H1 (cell line): ENCODE data around the gene TEX11. TPM values are rescaled to one million over a fixed set of nuclear protein-coding genes. Genes with fewer than 3 reads are reported as not detected.

Experiments
- CTCF ChIA-PET: fragments of 300-600 bp; sonication (Branson Sonifier 250); formaldehyde crosslinking; loops from one replicate; lab custom pipeline; 2021; ENCODE audit not compliant: partially characterized antibody; lab: Charles Lee
- POLR2A ChIA-PET: fragments of 300-600 bp; sonication (Branson Sonifier 250); formaldehyde crosslinking; loops from one replicate; lab custom pipeline; 2021; ENCODE audit warnings: inconsistent platforms; ENCODE audit not compliant: partially characterized antibody; lab: Charles Lee
- DNase-seq, 2 experiments: peaks; one replicate each; pipeline versions ENCODE4 v3.0.0 to v3.0.0-alpha.2; 2010 to 2022; ENCODE audit warnings: low spot score in 2 of 2, low read depth in 1 of 2, mixed read lengths in 1 of 2
- FAIRE-seq: peaks from 2 replicates; lab custom pipeline; 2011; peaks lifted over from hg19 to GRCh38; lab: Jason Lieb, UNC
- H2AFZ ChIP-seq: 2 replicates; pipeline ENCODE4 v1.8.1; 2012; ENCODE audit warnings: low read length, inconsistent platforms
- H2AK5ac ChIP-seq: 2 replicates; pipeline ENCODE4 v1.6.1; 2013; ENCODE audit warnings: low read depth, low read length
- H2BK120ac ChIP-seq: replicated peaks from 2 replicates; pipeline ENCODE3; 2013; ENCODE audit warnings: low read depth, low read length, inconsistent platforms
- H2BK12ac ChIP-seq: 2 replicates; pipeline ENCODE4 v1.6.1; 2013; ENCODE audit warnings: low read depth, low read length
- H2BK15ac ChIP-seq: 2 replicates; pipeline ENCODE4 v1.6.1; 2013; ENCODE audit warnings: low read length
- H2BK20ac ChIP-seq: 2 replicates; pipeline ENCODE4 v1.6.1; 2013; ENCODE audit warnings: low read length
- H2BK5ac ChIP-seq: 2 replicates; pipeline ENCODE4 v1.6.1; 2013; ENCODE audit warnings: low read depth, low read length
- H3K14ac ChIP-seq: 2 replicates; pipeline ENCODE4 v1.6.1; 2013; ENCODE audit warnings: inconsistent platforms; ENCODE audit not compliant: insufficient read length
- H3K18ac ChIP-seq: 2 replicates; pipeline ENCODE4 v1.6.1; 2013; ENCODE audit warnings: low read length; ENCODE audit errors: extremely low read depth
- H3K23ac ChIP-seq: 2 replicates; pipeline ENCODE4 v1.6.1; 2013; ENCODE audit warnings: inconsistent platforms; ENCODE audit not compliant: insufficient read length
- H3K23me2 ChIP-seq: 2 replicates; pipeline ENCODE4 v1.6.1; 2013; ENCODE audit warnings: low read depth, low read length
- H3K27ac ChIP-seq: 2 replicates; pipeline ENCODE4 v1.6.1; 2011; ENCODE audit warnings: low read depth, low read length, inconsistent platforms
- H3K27me3 ChIP-seq, 4 experiments: replicated peaks in 1 of 4; 1 replicate in 1 of 4; 2 replicates in 3 of 4; pipeline versions ENCODE4 v1.6.1 to v1.8.1; 2011 to 2013; ENCODE audit warnings: low read length in 3 of 4, mild to moderate bottlenecking in 3 of 4, inconsistent platforms in 2 of 4, mixed read lengths in 2 of 4, moderate library complexity in 1 of 4; ENCODE audit not compliant: control insufficient read depth in 3 of 4, insufficient read depth in 3 of 4; ENCODE audit errors: extremely low read depth in 1 of 4
- H3K36me3 ChIP-seq, 4 experiments: 2 replicates each; pipeline versions ENCODE4 v1.6.1 to v1.8.1; 2011 to 2013; ENCODE audit warnings: mild to moderate bottlenecking in 4 of 4, low read length in 3 of 4, moderate library complexity in 2 of 4, control low read depth in 1 of 4, inconsistent platforms in 1 of 4; ENCODE audit not compliant: insufficient read depth in 4 of 4, control insufficient read depth in 2 of 4
- H3K4ac ChIP-seq: replicated peaks from 2 replicates; pipeline ENCODE3; 2013; ENCODE audit warnings: low read length, low read depth, mixed read lengths, inconsistent platforms; ENCODE audit not compliant: insufficient read length
- H3K4me1 ChIP-seq, 4 experiments: replicated peaks in 1 of 4; 1 replicate in 1 of 4; 2 replicates in 3 of 4; pipeline versions ENCODE4 v1.6.1 to v1.8.1; 2011 to 2013; ENCODE audit warnings: low read length in 3 of 4, inconsistent platforms in 2 of 4, mixed read lengths in 1 of 4; ENCODE audit not compliant: insufficient read depth in 4 of 4, control insufficient read depth in 3 of 4
- H3K4me2 ChIP-seq, 2 experiments: 2 replicates each; pipeline versions ENCODE4 v1.6.1 to v1.8.1; 2011 to 2013; ENCODE audit warnings: low read depth in 2 of 2, low read length in 2 of 2, control low read depth in 1 of 2, inconsistent platforms in 1 of 2, mild to moderate bottlenecking in 1 of 2; ENCODE audit not compliant: insufficient read depth in 1 of 2
- H3K4me3 ChIP-seq, 4 experiments: fragments of 200-600, 300-600 bp in 1 of 4; sonication (generic), shearing (Covaris generic), sonication (Bioruptor Twin) in 1 of 4; 2 replicates each; pipeline versions ENCODE4 v1.5.1 to v1.8.1; 2011 to 2016; ENCODE audit warnings: low read length in 4 of 4, low read depth in 3 of 4, control low read depth in 2 of 4, inconsistent platforms in 2 of 4, mild to moderate bottlenecking in 2 of 4, mixed read lengths in 1 of 4, moderate library complexity in 1 of 4; ENCODE audit not compliant: insufficient read depth in 2 of 4; ENCODE audit errors: extremely low read depth in 1 of 4
- H3K56ac ChIP-seq: replicated peaks from 2 replicates; pipeline ENCODE3; 2013; ENCODE audit warnings: low read depth, mild to moderate bottlenecking, mixed read lengths, low read length, inconsistent platforms; ENCODE audit not compliant: insufficient read length
- H3K79me1 ChIP-seq: 2 replicates; pipeline ENCODE4 v1.6.1; 2013; ENCODE audit warnings: low read depth, low read length, control low read depth
- H3K79me2 ChIP-seq, 2 experiments: 2 replicates each; pipeline versions ENCODE4 v1.6.1 to v1.8.1; 2012 to 2013; ENCODE audit warnings: low read length in 2 of 2, mild to moderate bottlenecking in 2 of 2, inconsistent platforms in 1 of 2; ENCODE audit not compliant: insufficient read depth in 2 of 2, control insufficient read depth in 1 of 2
- H3K9ac ChIP-seq, 4 experiments: replicated peaks in 1 of 4; 1 replicate in 1 of 4; 2 replicates in 3 of 4; pipeline versions ENCODE4 v1.6.1 to v1.8.1; 2011 to 2013; ENCODE audit warnings: low read depth in 3 of 4, low read length in 3 of 4, control low read depth in 2 of 4, mild to moderate bottlenecking in 2 of 4, moderate library complexity in 2 of 4, inconsistent platforms in 1 of 4; ENCODE audit errors: extremely low read depth in 1 of 4
- H3K9me3 ChIP-seq, 2 experiments: 2 replicates each; pipeline versions ENCODE4 v1.6.1 to v1.8.1; 2012 to 2013; ENCODE audit warnings: mild to moderate bottlenecking in 2 of 2, moderate library complexity in 2 of 2, control low read depth in 1 of 2, inconsistent platforms in 1 of 2, low read depth in 1 of 2, low read length in 1 of 2, mixed read lengths in 1 of 2; ENCODE audit not compliant: insufficient read depth in 2 of 2
- H4K20me1 ChIP-seq, 2 experiments: replicated peaks in 1 of 2; 2 replicates each; pipeline versions ENCODE3 to v1.8.1; 2011 to 2013; ENCODE audit warnings: inconsistent platforms in 2 of 2, low read length in 2 of 2, mild to moderate bottlenecking in 1 of 2; ENCODE audit not compliant: insufficient read depth in 2 of 2, control insufficient read depth in 1 of 2
- H4K5ac ChIP-seq: 2 replicates; pipeline ENCODE4 v1.6.1; 2013; ENCODE audit warnings: low read length, low read depth, mixed read lengths, inconsistent platforms; ENCODE audit not compliant: insufficient read length
- H4K8ac ChIP-seq: 2 replicates; pipeline ENCODE4 v1.8.0; 2013; ENCODE audit warnings: mild to moderate bottlenecking, moderate library complexity, low read length, inconsistent platforms; ENCODE audit not compliant: insufficient read depth; ENCODE audit errors: extremely low read depth
- H4K91ac ChIP-seq: replicated peaks from 2 replicates; pipeline ENCODE3; 2013; ENCODE audit warnings: low read length, mixed read lengths, inconsistent platforms; ENCODE audit not compliant: insufficient read length
- CHD1 ChIP-seq: IDR thresholded peaks from 2 replicates; pipeline ENCODE4 v1.6.1; 2012; ENCODE audit warnings: low read depth, low read length, improper control_type of control experiment
- RAD21 ChIP-seq, 2 experiments: IDR thresholded peaks in 1 of 2; conservative IDR thresholded peaks in 1 of 2; 2 replicates each; pipeline ENCODE4 v1.6.1; 2011; ENCODE audit warnings: low read depth in 2 of 2, low read length in 2 of 2, improper control_type of control experiment in 1 of 2, inconsistent platforms in 1 of 2, mild to moderate bottlenecking in 1 of 2, moderate library complexity in 1 of 2
- WGBS, 2 experiments: shearing (Covaris generic) in 1 of 2; methylation state at CpG; one replicate each; pipeline versions ENCODE4 v1.1.6 to v1.1.7; 2013 to 2015; ENCODE audit warnings: low lambda C conversion rate in 2 of 2, mixed read lengths in 2 of 2, inconsistent platforms in 1 of 2, low coverage in 1 of 2, missing lambda C conversion rate in 1 of 2; ENCODE audit not compliant: insufficient replicate concordance in 2 of 2, insufficient coverage in 1 of 2, insufficient read length in 1 of 2; ENCODE audit errors: extremely low coverage in 1 of 2, missing lambda C conversion rate in 1 of 2; 5-methylcytosine and 5-hydroxymethylcytosine counted together
- polyA plus RNA-seq, 7 experiments: library from polyadenylated mRNA; depleted of rRNA in 3 of 7; stranded (reverse) in 5 of 7; unstranded in 2 of 7; fragments of >200 nt in 5 of 7; fragments of 200-250 nt in 2 of 7; gene quantifications; 1 replicate in 5 of 7; 2 replicates in 1 of 7; 4 replicates in 1 of 7; pipeline versions ENCODE4 v1.2.1 to v1.2.3, GENCODE V29; 2011 to 2013; ENCODE audit warnings: missing spikeins in 2 of 7, mixed read lengths in 2 of 7
- total RNA-seq: library from RNA; stranded (reverse); fragmentation: NEBNext Ultra II Directional; extraction: Animal tissue kit (Norgen Biotek cat#: 25700); gene quantifications from 2 replicates; pipeline ENCODE4 v1.2.1, GENCODE V29; 2021
- TF ChIP-seq, protein P1 (sequence below), 3 experiments: IDR thresholded peaks; 1 replicate in 2 of 3; 2 replicates in 1 of 3; pipeline versions ENCODE4 v1.5.1 to v1.6.1; 2011; ENCODE audit warnings: low read length in 3 of 3, mild to moderate bottlenecking in 3 of 3, inconsistent platforms in 2 of 3, low read depth in 1 of 3, moderate library complexity in 1 of 3; ENCODE audit not compliant: insufficient read depth in 1 of 3; ENCODE audit errors: control extremely low read depth in 1 of 3

TEX11 gene
- total and polyA plus RNA-seq, 2 of the 8 experiments (the other 6 are each of a cell fraction or from before 2014, with no cell fraction given), result 0.11 to 0.74 TPM

DNA sequence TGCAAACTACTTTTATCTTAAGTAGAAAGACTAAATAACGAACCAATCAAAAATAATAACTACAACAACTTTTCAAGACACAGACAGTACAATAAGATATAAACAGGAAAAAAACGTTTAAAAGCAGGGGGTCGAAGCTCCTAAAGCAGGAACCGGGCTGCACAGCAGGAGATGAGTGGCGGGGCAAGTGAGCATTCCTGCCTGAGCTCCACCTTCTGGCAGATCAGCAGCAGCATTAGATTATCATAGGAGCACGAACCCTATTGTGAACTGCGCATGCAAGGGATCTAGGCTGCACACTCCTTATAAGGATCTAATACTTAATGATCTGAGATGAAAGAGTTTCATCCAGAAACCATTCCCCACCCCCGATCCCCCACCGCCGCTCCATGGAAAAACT lies 146.2 kb downstream of the TEX11 start:
- no peak overlapping the region for H3K18ac ChIP-seq
- H3K23ac ChIP-seq, result no peak overlapping the region
- H2BK5ac ChIP-seq, result no peak overlapping the region
- POLR2A ChIA-PET, result interaction anchor here (0.9 to 1.2 kb wide), 2 partner anchors 162 to 169 kb away, joined by 3 read pairs; partner anchors contain the start of gene SLC7A3
- DNase-seq (no peak), FAIRE-seq (no peak)
- no peaks in the 10 kb centered on the region for H3K79me2 ChIP-seq
- H3K4me3 ChIP-seq, result no peak overlapping the region
- H3K4ac ChIP-seq, result no peak overlapping the region
- no peaks in the 10 kb centered on the region for H3K23me2 ChIP-seq
- H3K9ac ChIP-seq, result no peak overlapping the region
- no peaks in the 10 kb centered on the region for H3K4me1 ChIP-seq
- H4K91ac ChIP-seq, result no peak overlapping the region
- 52% methylated on average over 7 of the region's 10 CpGs; no CpG with 5 or more reads in 1 of the 2 experiments for whole genome bisulfite sequencing, 2 experiments
- H2AFZ ChIP-seq, result no peak overlapping the region
- H4K8ac ChIP-seq, result no peak overlapping the region
- H3K56ac ChIP-seq, result no peak overlapping the region
- H3K27me3 ChIP-seq, result no peaks in the 10 kb centered on the region
- H3K9me3 ChIP-seq, result no peaks in the 10 kb centered on the region
- CTCF ChIA-PET, result no interaction called here
- no peak overlapping the region for H2BK12ac ChIP-seq
- H4K20me1 ChIP-seq, result no peaks in the 10 kb centered on the region
- no peak overlapping the region for H2BK120ac ChIP-seq
- no peak overlapping the region for H2AK5ac ChIP-seq
- H2BK20ac ChIP-seq, result no peak overlapping the region
- no peak overlapping the region for H2BK15ac ChIP-seq
- no peak overlapping the region for H3K14ac ChIP-seq
- H4K5ac ChIP-seq, result no peak overlapping the region
- no peaks in the 10 kb centered on the region for H3K79me1 ChIP-seq
- H3K4me2 ChIP-seq, result no peak overlapping the region
- TF ChIP-seq, protein P1, sequence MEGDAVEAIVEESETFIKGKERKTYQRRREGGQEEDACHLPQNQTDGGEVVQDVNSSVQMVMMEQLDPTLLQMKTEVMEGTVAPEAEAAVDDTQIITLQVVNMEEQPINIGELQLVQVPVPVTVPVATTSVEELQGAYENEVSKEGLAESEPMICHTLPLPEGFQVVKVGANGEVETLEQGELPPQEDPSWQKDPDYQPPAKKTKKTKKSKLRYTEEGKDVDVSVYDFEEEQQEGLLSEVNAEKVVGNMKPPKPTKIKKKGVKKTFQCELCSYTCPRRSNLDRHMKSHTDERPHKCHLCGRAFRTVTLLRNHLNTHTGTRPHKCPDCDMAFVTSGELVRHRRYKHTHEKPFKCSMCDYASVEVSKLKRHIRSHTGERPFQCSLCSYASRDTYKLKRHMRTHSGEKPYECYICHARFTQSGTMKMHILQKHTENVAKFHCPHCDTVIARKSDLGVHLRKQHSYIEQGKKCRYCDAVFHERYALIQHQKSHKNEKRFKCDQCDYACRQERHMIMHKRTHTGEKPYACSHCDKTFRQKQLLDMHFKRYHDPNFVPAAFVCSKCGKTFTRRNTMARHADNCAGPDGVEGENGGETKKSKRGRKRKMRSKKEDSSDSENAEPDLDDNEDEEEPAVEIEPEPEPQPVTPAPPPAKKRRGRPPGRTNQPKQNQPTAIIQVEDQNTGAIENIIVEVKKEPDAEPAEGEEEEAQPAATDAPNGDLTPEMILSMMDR (IDR thresholded peaks at IDR 0.05; ENCODE audit: control extremely low read depth in 1 of 3, insufficient read depth in 1 of 3, low read depth in 1 of 3, low read length in 3 of 3), result peak in 1 of 3 experiments; percentile 5; a peak in 1 of 4 replicates
- TF ChIP-seq CHD1 (no peak), RAD21 (IDR thresholded peaks at IDR 0.05 in 1 of 2, conservative IDR thresholded peaks at IDR 0.05 in 1 of 2; ENCODE audit: low read depth in 2 of 2, low read length in 2 of 2) (peak in 1 of 2 experiments; percentile 29; a peak in 1 of 4 replicates)
- no peak overlapping the region for H3K27ac ChIP-seq
- H3K36me3 ChIP-seq, result no peaks in the 10 kb centered on the region
